GM12878 (cell line): Measurements from ENCODE around the gene BHLHA9.

ENCODE experiments used
- ASH2L ChIP-seq: fragments of 300-600, 200-600 bp; sonication (generic); IDR thresholded peaks from 2 replicates; pipeline ENCODE4 v1.6.1; 2017; ENCODE audit warnings: low read depth, mild to moderate bottlenecking, borderline replicate concordance
- BRCA1 ChIP-seq: IDR thresholded peaks from 2 replicates; pipeline ENCODE4 v1.6.1; 2011; ENCODE audit warnings: low read depth, low read length, improper control_type of control experiment
- CEBPB ChIP-seq, 2 experiments: fragments of 150-350 bp in 1 of 2; IDR thresholded peaks; 2 replicates each; pipeline ENCODE4 v1.6.1; 2012 to 2014; ENCODE audit warnings: low read depth in 2 of 2, low read length in 2 of 2, borderline replicate concordance in 1 of 2, inconsistent platforms in 1 of 2
- CTCF ChIP-seq, 3 experiments: IDR thresholded peaks in 2 of 3; conservative IDR thresholded peaks in 1 of 3; 2 replicates each; pipeline ENCODE4 v1.5.1; 2011; ENCODE audit warnings: low read depth in 3 of 3, low read length in 3 of 3, mild to moderate bottlenecking in 3 of 3, control low read depth in 2 of 3, moderate library complexity in 2 of 3, inconsistent platforms in 1 of 3, mixed read lengths in 1 of 3; ENCODE audit not compliant: control insufficient read depth in 2 of 3, insufficient read depth in 1 of 3; ENCODE audit errors: extremely low read depth in 1 of 3
- EED ChIP-seq: sonication (generic); IDR thresholded peaks from 2 replicates; pipeline ENCODE4 v1.6.1; 2016; ENCODE audit warnings: antibody characterized with exemption, low read depth
- EGR1 ChIP-seq, 2 experiments: IDR thresholded peaks; 1 replicate in 1 of 2; 2 replicates in 1 of 2; pipeline ENCODE4 v1.6.1; 2011 to 2012; ENCODE audit warnings: low read depth in 2 of 2, low read length in 2 of 2, borderline replicate concordance in 1 of 2, mild to moderate bottlenecking in 1 of 2, moderate library complexity in 1 of 2
- ELK1 ChIP-seq: IDR thresholded peaks from 2 replicates; pipeline ENCODE4 v1.6.1; 2012; ENCODE audit warnings: low read depth, low read length, improper control_type of control experiment
- EZH2 ChIP-seq: IDR thresholded peaks from 2 replicates; pipeline ENCODE4 v1.6.1; 2012; ENCODE audit warnings: low read depth, mild to moderate bottlenecking, control low read depth, inconsistent platforms, low read length, borderline replicate concordance; ENCODE audit not compliant: control insufficient read depth
- IKZF2 ChIP-seq, 2 experiments: fragments of 450-650 bp; IDR thresholded peaks; 2 replicates each; pipeline ENCODE4 v1.6.1; 2017; ENCODE audit warnings: mild to moderate bottlenecking in 2 of 2, moderate library complexity in 2 of 2
- MLLT1 ChIP-seq: fragments of 450-650 bp; IDR thresholded peaks from 2 replicates; pipeline ENCODE4 v1.6.1; 2016; ENCODE audit warnings: mild to moderate bottlenecking
- MXI1 ChIP-seq: fragments of 150-350 bp; IDR thresholded peaks from 2 replicates; pipeline ENCODE4 v1.6.1; 2011; ENCODE audit warnings: low read depth, mild to moderate bottlenecking, inconsistent platforms, low read length, improper control_type of control experiment
- PRDM15 ChIP-seq: fragments of 450-650 bp; formaldehyde crosslinking; IDR thresholded peaks from 2 replicates; pipeline ENCODE4 v1.4.0; 2020; ENCODE audit warnings: mild to moderate bottlenecking, moderate library complexity
- REST ChIP-seq: IDR thresholded peaks from 2 replicates; pipeline ENCODE4 v1.6.1; 2012; ENCODE audit warnings: mild to moderate bottlenecking, low read depth, low read length
- ZSCAN29 ChIP-seq: fragments of 450-650 bp; IDR thresholded peaks from 2 replicates; pipeline ENCODE4 v1.6.1; 2017; ENCODE audit warnings: mild to moderate bottlenecking, moderate library complexity

GRCh38 chr17:1280652-1281051 lies 10.4 kb downstream of the BHLHA9 start:
- no peak for TF ChIP-seq CTCF (IDR thresholded peaks at IDR 0.05 in 2 of 3, conservative IDR thresholded peaks at IDR 0.05 in 1 of 3; ENCODE audit: control insufficient read depth in 2 of 3, extremely low read depth in 1 of 3, insufficient read depth in 1 of 3, low read depth in 3 of 3, low read length in 3 of 3)
- no peak for TF ChIP-seq CEBPB (IDR thresholded peaks at IDR 0.05; ENCODE audit: borderline replicate concordance in 1 of 2, low read depth in 2 of 2, low read length in 2 of 2)
- TF ChIP-seq EZH2 = no peak
- TF ChIP-seq ZSCAN29 = no peak
- TF ChIP-seq EGR1 (IDR thresholded peaks at IDR 0.05; ENCODE audit: borderline replicate concordance in 1 of 2, low read depth in 2 of 2, low read length in 2 of 2) = no peak
- TF ChIP-seq PRDM15 (CRISPR knock-in tag) = no peak
- no peak for TF ChIP-seq MLLT1
- TF ChIP-seq MXI1 = no peak
- TF ChIP-seq ASH2L = no peak
- TF ChIP-seq ELK1 = no peak
- no peak for TF ChIP-seq IKZF2 (IDR thresholded peaks at IDR 0.05)
- no peak for TF ChIP-seq REST
- TF ChIP-seq EED = no peak
- TF ChIP-seq BRCA1 = no peak
